GM21526 (cell line): Measurements from ENCODE around the gene CRIP1.

Experiments
- ATAC-seq: cut with Tn5 transposase; IDR thresholded peaks from one replicate; pipeline ENCODE4 v1.9.1; 2021; ENCODE audit warnings: moderate library complexity; ENCODE audit not compliant: unreplicated experiment, low FRiP score

Gene CRIP1

DNA sequence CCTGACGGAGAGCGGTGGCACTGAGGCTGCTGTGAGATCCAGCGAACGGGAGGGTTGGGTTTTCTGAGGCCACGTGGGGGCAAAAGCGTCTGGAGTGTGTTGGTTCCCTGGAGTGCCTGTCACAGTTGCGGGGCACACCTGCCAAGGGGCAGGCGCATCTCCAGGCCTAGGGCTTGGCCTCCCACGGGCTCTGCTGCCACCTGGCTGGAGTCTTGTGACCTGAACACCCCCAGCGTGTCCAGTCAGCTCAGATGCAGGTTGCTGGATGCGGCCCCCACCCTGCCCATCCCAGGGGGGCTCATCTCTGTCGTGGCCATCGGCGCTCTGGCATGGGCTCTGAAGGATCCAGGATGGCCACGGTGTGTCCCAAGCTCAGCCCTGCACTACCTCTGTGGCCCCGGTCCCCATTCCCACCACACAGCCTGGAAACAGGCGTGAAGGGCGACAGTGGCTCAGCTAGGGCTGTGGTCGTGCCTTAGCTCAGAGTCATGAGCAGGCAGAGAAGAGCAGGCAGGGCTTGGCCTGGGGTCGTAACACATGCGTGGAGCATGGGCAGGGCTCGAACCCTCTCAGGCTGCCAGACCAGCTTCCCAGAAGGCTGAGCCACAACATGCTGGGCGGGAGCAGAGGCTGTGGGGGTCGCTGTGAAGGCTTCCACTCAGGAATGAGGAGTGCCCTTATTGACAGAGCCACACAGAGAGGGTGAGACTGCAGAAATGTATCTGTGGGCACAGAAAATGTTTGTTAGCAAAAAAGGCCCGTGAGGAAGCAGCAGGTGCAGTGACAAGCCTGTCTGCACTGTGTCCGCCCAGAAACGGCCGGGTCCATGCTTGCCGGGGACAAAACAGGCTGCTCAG is 35.6 kb upstream of the CRIP1 start:
- no peak for ATAC-seq

DNA sequence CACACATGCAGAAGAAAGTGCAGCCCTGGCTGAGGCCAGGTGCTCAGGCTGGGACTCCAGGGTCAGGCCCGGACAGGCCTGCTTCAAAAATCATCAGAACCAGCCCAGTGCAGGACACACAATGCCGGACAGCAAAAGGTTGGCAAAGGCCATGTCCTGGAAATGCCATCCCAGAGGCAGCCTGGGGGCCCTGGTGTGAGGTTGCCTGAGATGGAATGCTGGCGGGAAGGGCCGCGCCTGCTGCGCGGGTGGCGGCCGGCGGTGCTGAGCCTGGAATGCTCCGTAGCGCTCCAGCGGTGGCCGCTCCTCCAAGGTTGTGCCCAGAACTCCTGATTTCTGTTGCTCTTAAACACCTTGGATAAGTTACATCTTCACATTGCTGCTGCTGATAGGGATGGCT is 33.7 kb upstream of the CRIP1 start:
- no peak for ATAC-seq

DNA sequence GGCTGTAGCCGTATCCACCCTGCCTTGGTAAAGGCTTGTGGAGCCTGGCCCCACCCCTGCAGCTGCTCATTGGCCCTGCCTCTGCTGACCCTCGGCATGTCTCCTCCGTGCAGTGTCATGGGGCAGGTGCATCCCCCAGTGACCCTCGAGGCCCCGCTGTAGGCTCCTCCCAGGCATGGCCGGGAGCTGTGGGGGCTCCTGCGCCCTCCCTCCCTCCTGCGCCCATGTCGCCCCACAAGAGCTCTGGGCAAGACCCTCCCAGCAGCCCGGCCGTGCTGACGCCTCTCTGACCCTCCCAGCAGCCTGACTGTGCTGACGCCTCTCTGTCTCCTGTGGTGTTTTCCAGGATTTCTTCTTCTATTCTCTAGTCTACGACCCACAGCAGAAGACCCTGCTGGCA is 32.8 kb upstream of the CRIP1 start:
- no peak for ATAC-seq

DNA sequence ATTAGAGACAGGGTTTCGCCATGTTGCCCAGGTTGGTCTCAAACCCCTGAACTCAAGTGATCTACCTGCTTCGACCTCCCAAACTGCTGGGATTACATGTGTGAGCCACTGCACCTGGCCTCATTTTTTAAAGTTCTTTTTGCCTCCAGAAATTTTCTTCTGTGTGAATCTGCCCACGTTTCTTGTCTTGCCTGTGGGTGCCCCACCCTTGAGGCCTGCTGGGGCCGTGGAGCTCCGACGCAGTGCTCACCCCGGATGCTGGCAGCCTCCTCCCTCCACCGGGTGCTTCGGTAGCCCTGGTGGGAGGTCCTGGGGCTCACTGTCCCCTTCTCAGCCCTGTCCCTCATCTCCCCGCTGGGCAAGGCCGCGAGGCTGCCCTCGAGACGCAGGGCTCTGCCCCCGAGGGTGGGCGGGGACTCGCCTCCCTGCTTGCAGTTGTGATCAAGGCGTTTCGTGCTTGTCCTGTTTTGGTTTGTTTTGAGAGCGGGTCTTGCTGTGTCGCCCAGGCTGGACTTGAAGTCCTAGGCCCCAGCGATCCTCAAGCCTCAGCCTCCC is 31.5 kb upstream of the CRIP1 start:
- no peak for ATAC-seq

DNA sequence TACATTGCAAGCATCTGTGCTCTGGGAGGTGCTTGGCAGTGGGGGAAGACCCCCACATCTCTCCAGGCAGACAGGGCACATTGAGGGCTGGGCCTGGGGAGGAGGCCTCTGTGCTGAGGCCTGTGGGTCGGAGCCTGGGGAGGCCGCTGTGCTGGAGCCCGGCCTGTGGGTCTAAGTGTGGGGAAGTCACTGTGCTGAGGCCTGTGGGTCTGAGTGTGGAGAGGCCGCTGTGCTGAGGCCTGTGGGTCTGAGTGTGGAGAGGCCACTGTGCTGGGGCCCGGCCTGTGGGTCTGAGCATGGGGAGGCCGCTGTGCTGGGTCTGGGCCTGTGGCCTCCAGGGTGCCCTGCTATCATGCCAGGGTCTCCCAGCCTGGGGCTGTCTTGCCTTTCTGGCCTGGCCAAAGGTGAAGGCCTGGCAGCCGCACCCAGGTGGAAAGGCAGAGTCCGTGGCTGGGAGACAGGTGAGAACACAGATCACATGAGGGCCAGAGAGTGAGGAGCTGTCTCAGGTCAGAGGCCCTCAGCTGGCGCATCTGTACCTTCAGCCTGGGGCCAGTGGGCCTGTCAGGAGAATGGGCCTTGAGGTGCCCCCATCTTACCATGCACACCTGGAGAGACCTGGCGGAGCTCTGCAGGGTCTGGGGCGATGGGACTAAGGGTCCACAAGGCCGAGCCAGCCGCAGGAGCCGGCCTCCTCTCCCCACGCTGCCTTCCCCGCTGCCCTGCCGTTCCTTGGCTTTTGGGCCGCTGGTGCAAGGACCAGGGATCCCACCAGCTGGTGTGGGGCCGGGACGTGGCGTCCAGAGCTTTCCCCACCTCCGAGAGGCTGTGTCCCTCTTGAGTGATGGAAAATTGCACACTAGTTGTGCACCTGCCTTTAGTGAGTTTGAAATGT is 30.7 kb upstream of the CRIP1 start:
- no peak for ATAC-seq

DNA sequence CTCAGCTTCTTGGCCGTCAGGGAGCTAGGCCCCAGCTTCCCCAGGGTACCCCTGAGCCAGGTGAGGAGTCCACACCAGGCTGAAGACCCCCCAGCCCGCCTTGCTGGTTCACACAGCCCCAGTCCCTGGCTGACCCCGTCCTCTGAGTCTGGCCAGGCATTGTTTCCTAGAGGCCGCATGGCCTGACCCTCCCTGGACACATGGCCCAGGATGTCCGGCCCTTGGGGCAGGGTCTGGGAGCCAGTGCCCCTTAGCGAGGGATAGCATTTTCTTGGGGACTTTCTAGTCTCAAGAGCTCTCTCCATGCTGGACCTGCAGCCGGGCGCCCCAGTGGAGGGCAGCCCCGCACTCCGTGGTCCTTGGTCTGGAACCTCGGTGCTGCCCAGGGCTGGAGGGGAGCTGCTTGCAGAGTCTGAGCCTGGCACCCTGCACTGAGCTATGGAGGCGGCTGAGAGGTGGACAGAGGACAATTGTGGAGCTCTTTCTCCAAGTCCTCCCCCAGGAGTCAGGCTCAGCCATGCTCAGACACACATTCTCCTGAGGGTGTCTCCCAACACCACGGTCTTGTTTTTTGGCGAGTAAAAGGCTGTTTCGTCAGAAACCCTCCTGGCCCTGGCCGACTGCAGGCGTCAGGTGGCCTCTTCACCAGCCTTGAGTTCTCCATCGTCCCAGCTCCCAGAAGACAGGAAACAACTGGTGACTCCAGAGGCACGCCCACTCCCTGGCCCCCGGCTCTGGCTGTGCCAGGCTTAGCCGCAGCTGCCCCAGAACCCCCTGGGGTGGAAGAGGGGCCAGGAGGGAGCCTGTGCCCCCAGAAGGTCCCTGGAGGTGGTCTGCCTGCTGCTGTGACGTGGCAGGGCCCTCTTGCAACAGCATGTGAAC is 29.7 kb upstream of the CRIP1 start:
- no peak for ATAC-seq

DNA sequence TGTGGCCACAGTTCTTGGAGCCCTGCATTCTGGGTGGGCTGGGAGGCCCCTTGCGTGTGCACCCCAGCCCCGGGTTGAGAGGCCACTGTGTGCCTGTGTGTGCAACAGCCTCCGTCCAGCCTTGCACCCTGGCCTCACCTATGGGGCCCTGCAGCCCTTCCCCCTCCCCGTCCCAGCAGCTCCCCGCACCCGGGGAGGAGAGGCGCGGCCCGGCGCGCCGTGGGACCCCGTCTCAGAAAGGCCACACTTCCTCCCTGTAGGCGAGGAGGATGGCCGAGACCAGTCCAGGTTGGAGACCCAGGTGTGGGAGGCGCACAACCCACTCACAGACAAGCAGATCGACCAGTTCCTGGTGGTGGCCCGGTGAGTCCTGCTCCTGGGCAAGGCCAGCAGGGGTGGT is 28.7 kb upstream of the CRIP1 start:
- ATAC-seq, result no peak

DNA sequence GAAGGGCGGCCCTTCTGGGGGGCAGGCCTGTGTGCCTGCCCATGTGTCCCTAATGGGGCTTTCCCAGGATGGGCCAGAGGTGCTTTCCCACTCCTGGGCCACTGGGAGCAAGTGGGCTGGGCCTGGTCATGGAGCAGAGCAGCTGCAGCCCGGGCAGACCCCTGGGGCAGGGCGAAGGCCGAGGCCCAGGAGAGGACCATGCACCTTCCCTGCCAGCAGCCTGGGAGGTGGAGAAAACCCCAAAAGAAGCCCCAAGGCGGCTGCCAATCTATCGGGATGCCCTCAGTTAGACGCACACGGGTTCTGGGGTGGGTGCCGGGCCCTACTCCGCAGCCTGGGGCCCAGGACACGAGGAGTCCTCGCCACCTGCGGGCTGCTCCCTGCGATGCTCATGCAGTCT is 28.1 kb upstream of the CRIP1 start:
- ATAC-seq, result no peak

DNA sequence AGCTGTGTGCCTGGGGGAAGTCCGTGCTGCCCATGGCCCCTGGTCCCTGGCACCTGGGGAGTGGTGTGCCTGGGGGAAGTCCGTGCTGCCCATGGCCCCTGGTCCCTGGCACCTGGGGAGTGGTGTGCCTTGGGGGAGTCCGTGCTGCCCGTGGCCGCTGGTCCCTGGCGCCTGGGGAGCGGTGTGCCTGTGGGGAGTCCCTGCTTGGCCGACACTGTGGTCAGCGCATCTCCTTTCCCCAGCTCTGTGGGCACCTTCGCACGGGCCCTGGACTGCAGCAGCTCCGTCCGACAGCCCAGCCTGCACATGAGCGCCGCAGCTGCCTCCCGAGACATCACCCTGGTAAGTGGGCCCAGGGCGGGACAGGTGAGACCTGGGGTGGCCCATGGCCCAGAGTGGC is 26.6 kb upstream of the CRIP1 start:
- no peak for ATAC-seq

DNA sequence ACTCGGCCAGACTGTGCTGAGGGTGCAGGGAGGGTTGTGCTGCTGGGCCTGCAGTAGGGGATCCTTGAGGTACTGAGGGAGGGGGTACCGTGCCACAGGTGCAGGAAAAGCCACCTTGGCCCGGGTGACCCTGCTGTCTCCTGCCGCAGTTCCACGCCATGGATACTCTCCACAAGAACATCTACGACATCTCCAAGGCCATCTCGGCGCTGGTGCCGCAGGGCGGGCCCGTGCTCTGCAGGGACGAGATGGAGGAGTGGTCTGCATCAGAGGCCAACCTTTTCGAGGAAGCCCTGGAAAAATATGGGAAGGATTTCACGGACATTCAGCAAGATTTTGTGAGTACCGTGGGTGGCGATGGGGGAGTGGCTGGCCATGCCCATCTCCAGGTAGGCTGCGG is 26.1 kb upstream of the CRIP1 start:
- ATAC-seq, result no peak

DNA sequence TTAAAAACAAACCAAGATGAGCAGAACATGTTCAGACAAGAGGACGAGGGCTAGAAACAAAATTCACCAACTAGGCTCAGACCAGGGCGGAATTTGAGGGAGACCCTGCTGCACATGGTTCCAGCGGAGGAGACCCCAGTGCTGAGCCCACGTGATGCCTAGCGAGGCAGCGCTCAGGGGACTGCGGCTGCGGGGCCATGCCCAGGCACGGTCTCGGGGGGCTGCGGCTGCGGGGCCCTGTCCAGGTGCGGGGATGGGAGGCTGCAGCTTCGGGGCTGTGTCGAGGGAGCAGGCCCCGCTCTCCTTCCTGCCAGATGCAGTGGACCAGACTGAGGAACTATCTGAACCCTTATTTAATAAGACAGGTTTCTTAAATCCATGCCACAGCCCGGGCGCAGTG is 24.8 kb upstream of the CRIP1 start:
- no peak for ATAC-seq

DNA sequence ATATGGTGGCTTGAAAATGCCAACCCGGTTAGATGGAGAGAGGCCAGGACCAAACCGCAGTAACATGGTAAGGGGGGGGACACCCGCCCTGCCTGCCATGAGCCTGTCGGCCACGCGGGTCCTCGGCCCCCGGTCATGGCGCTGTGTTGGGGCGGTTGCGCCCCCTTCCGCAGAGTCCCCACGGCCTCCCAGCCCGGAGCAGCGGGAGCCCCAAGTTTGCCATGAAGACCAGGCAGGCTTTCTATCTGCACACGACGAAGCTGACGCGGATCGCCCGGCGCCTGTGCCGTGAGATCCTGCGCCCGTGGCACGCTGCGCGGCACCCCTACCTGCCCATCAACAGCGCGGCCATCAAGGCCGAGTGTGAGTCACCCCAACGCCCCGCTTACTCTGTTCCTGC is 22.2 kb upstream of the CRIP1 start:
- no peak for ATAC-seq

DNA sequence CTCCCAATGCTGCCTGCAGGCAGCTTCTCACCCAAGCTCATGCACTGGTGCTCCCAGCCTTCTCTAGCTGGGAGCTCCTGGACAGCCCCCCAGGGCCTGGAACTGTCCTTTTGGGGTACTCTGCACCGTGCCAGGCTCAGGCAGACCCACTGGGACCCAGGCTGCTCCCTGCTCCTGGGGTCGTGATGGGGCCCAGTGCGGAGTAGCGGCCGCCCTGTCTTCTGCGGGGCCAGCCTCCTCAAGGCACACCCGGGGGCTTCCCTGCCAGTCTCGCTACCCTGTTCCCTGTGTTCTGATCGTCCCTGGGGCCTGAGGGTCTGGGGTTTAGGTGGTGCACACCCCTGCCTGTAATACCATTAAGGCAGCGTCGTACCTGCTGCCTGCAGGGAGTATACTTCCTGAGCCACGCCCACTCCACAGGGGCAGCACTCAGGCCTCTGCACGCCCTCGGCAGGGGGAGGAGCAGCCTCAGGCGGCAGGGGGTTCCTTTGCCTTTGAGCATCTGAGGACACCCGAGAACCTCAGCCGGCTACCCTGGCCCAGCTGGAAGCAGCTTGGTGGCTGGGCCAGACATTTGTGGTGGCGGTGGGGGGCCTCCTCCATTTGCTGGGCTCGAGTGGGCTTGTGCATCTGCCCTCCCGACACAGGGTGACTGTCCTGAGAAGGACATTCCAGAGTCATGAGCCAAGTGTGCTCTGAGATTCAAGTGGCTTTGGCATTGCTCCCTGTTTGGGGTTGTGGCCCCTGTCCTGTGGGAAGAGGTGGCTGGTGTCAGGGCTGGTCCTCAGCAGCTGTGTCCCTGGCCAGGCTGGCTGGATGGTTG is 21.3 kb upstream of the CRIP1 start:
- ATAC-seq, result no peak

DNA sequence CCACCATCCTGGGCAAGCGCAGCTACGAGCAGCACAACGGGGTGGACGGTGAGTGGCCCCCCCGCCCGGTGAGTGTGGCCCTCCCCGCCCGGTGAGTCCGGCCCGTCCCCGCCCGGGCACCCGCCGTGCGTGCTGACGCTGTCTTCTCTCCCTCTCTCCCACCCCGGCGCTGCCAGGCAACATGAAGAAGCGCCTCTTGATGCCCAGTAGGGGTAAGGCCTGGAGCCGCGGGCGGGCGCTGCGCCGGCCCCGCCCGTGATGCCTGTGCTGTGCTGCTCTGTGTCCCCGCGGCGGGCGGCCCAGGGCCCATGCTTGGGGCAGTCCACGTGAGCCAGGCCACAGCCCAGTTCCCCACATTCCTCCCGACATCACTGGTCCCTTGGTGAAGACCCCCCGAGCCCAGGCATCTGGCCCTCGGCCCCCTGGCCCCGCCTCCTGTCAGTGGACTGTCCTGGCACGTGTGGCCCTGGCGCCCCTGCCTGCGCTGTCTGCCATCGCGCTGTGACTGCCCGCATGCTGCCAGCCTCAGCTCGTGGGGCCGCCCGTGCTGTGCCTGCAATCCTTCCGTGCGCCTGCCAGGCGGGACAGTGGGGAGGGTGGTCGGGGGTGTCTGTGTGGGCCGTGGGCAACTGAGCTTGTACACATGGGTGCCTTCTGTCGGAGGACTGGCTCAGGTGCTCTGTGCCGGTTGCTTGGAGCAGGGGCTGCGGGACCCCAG is 20.0 kb upstream of the CRIP1 start:
- no peak for ATAC-seq

DNA sequence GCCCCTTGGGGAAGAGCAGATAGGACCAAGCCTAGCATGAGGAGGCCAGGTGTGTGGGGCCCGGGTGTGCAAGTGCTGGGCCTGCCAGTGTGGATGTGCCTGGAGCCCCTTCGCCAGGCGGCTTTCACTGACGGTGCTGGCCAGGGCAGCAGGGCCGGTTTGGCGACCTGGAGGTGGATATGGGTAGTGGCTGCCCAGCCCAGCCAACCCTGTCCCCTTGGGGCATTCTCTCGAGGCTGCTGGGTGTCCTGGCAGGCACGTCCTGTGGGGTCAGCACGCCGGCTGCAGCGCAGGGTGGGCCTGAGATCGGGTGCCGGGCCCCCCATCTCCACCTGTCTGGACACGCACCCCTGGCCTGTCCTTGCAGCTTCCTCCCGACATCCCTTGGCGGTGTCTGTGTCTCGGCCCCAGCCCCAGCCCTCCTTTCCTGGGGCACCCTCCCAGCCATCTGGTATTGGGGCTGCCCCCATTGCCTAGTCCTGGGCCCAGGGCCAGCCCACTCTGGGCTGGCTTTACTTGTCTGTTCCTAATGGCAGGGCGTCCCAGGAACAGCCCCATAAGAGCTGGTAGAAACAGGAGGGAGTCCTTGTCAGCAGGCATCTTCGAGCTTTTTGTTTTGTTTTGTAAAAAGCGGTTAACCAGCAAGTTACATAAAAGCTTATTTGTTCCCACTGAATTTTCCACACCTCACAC is 19.3 kb upstream of the CRIP1 start:
- ATAC-seq, result no peak

DNA sequence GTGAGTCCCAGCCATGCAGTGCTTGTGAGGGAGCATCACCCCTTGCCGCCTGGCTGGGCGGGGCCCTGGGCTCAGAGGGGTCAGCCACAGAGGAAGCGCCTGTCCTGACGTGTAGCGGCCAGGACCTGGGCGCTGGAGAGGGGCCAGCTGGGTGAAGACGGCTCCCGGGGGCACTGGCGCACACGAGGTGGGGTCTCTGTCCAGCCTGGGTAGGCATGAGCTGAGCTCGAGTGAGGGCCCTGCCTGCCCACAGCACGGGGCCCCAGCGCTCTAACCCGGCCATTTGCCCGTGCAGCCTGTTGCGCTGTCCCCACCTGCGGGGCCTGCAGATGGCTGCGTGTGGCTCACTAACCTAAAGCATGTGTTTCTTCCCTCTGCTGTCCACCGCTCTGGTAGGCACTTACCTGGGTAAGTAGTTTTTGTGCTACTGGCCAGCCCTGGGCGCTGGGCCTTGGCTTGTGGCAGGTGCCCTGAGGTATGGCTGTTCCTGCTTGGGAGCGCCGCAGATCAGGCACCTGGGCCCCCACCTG is 18.7 kb upstream of the CRIP1 start:
- ATAC-seq, result no peak

DNA sequence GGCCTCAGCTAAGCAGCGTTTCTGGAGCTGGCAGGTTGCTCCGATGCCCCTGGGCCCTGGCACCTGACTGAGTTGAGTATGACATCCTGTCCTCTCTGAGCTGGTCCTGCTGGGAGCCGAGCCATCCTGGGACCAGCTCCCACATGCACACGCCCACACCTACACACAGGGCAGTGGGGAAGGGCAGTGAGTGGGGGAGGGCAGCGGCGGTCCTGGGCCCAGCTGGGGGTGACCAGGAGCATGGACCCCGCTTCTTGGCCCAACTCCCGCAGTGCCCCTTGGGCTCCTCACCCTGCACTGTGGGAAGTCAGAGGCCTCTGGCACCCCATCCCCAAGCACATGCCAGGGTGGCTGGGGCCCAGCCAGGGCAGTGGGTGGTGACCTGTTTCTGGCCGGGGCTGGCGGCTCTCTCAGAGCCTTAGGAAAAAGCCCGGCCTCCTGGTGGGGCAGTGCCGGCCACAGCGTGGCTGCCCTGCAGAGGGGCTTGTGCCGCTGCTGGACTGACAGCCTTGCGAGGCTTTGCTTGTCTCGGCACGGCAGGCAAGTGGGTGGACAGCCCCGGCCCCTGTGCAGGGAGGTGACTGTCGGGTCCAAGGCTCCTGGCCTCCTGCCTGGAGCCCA is 18.0 kb upstream of the CRIP1 start:
- no peak for ATAC-seq
